ENCODE data around the gene KIAA0586.
"Not testable (repeated sequence)": the region's sequence is repeated elsewhere in the genome, so short reads cannot be mapped to it uniquely, and the experiment has no call there.

The KIAA0586 gene

GRCh38 chr14:58465421-58465820, 37.9 kb downstream of the KIAA0586 start:
- no peak for DNase-seq

GRCh38 chr14:58466459-58466858, 38.9 kb downstream of the KIAA0586 start:
- no peak for DNase-seq

- DNase-seq = no peak
These were observed 40.1 kb downstream of the KIAA0586 start for GRCh38 chr14:58467575-58467974.

- no peak for DNase-seq
These were observed 41.8 kb downstream of the KIAA0586 start for GRCh38 chr14:58469309-58469708.

GRCh38 chr14:58476320-58476719, 48.8 kb downstream of the KIAA0586 start:
- DNase-seq = no peak

GRCh38 chr14:58477653-58478052, 50.1 kb downstream of the KIAA0586 start:
- no peak for DNase-seq

GRCh38 chr14:58478329-58478728, 50.8 kb downstream of the KIAA0586 start:
- not testable (repeated sequence) for DNase-seq

- no peak for DNase-seq
These were observed 52.5 kb downstream of the KIAA0586 start for GRCh38 chr14:58479975-58480374.

- DNase-seq = no peak
These were observed 56.7 kb downstream of the KIAA0586 start for GRCh38 chr14:58484176-58484575.

- DNase-seq = no peak
These were observed 61.0 kb downstream of the KIAA0586 start for GRCh38 chr14:58488550-58488949.

GRCh38 chr14:58491593-58491992, 64.1 kb downstream of the KIAA0586 start:
- DNase-seq = no peak

- no peak for DNase-seq
These were observed 64.5 kb downstream of the KIAA0586 start for GRCh38 chr14:58492044-58492443.

GRCh38 chr14:58501214-58501816, 73.8 kb downstream of the KIAA0586 start:
- DNase-seq = no peak

- DNase-seq = no peak
These were observed 85.8 kb downstream of the KIAA0586 start for GRCh38 chr14:58513272-58513671.

GRCh38 chr14:58517592-58517991, 90.1 kb downstream of the KIAA0586 start:
- DNase-seq = no peak

- DNase-seq = not testable (repeated sequence)
These were observed 98.2 kb downstream of the KIAA0586 start for GRCh38 chr14:58525691-58526090.

- DNase-seq = no peak
These were observed 105.9 kb downstream of the KIAA0586 start for GRCh38 chr14:58533446-58533845.

- DNase-seq = no peak
These were observed 107.5 kb downstream of the KIAA0586 start for GRCh38 chr14:58535044-58535443.

- no peak for DNase-seq
These were observed 109.5 kb downstream of the KIAA0586 start for GRCh38 chr14:58537004-58537403.

- no peak for DNase-seq
These were observed 113.5 kb downstream of the KIAA0586 start for GRCh38 chr14:58540749-58541632.

GRCh38 chr14:58541633-58542022, 114.1 kb downstream of the KIAA0586 start:
- no peak for DNase-seq

GRCh38 chr14:58543253-58543652, 115.7 kb downstream of the KIAA0586 start:
- no peak for DNase-seq

- DNase-seq = no peak
These were observed 120.1 kb downstream of the KIAA0586 start for GRCh38 chr14:58547649-58548048.

GRCh38 chr14:58549105-58549757, 121.7 kb downstream of the KIAA0586 start:
- DNase-seq = no peak

Data from cortex of kidney (tissue), 1 donor.